HG03060 (cell line): ENCODE measurements around the gene MIF.

Experiments used
- ATAC-seq: cut with Tn5 transposase; IDR thresholded peaks from one replicate; pipeline ENCODE4 v1.9.1; 2021; ENCODE audit warnings: low read depth, moderate number of reproducible peaks; ENCODE audit not compliant: unreplicated experiment

Gene MIF

DNA sequence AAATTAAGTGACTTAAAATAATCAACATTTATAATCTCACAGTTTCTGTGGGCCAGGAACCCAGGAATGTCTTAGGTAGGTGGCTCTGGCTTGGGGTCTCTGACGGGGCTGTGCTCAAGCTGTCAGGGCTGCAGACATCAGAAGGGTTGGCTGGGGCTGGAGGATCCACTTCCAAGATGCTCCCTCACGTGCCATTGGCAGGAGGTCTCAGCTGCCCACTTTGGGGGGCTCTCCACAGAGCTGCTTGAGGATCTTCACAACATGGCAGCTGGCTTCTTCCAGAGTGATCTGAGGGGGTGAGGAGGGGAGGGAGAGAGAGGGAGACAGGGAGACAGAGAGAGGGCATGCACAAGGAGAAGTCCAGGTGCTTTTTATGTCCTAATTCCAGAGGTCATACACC is 18.4 kb upstream of the MIF start:
- ATAC-seq = no peak

DNA sequence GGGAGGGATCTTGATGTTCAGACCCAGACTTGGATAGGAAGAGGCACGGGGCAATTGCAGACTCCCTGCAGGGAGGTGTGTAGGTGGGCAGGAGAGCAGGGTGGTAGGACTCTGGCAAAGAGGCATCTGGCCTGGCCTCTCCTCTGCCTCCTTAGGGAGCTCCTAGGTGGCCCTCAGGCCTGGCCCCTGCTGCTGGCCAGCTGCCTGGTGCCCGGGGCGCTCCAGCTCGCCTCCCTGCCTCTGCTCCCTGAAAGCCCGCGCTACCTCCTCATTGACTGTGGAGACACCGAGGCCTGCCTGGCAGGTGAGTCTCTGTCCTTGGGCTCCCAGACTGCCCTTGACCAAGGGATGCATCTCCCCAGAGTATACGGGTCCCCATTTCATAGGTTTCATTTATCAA is 16.6 kb upstream of the MIF start:
- ATAC-seq = no peak

DNA sequence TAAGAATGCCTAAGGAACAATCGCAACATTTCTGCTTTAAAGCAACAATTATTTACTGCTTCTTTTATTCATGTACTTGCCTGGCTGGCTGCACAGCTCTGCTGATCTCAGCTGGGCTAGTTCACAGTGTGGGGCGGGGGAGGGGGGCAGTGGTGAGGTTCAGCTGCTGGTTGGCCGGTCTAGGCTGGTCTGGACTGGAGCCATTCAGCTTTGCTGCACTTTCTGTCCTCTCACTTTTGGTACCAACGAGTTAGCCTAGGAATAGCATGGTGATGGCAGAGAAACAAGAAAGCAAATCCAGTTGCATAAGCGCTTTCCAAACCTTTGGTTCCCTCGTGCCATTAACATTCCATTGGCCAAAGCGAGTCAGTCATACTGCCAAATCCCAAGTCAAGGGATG is 16.0 kb upstream of the MIF start:
- no peak for ATAC-seq

- ATAC-seq = no peak
Measured at GRCh38 chr22:23882370-23882769, 11.8 kb upstream of the MIF start.

- no peak for ATAC-seq
Measured at GRCh38 chr22:23883658-23884057, 10.5 kb upstream of the MIF start.

GRCh38 chr22:23884140-23884539 is 10.0 kb upstream of the MIF start:
- ATAC-seq = no peak

- ATAC-seq = no peak
Measured at GRCh38 chr22:23888615-23889401, 5.4 kb upstream of the MIF start.

GRCh38 chr22:23889620-23890019 is 4.6 kb upstream of the MIF start:
- ATAC-seq = no peak

- ATAC-seq = no peak
Measured at GRCh38 chr22:23891726-23892125, 2.5 kb upstream of the MIF start.

DNA sequence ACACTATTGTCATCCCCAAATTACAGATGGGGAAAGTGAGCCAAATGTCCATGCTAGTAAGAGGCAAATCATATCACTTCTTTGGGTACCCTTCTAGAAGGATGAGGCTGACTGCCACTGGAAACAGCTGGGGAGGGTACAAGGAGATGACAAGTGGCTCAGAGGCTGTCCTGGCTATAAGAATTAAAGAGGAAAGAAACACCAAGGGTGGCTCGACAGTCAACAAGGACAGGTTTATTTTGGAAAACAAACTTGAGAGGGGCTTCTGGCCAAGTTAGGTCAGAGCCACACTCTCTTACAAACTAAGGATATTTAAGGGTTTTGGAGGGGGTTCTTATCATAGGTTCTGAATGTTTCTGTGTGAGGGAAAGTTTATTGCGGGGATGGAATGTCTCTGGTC is 2.1 kb upstream of the MIF start:
- no peak for ATAC-seq

GRCh38 chr22:23892706-23893105 is 1.5 kb upstream of the MIF start:
- ATAC-seq = no peak

DNA sequence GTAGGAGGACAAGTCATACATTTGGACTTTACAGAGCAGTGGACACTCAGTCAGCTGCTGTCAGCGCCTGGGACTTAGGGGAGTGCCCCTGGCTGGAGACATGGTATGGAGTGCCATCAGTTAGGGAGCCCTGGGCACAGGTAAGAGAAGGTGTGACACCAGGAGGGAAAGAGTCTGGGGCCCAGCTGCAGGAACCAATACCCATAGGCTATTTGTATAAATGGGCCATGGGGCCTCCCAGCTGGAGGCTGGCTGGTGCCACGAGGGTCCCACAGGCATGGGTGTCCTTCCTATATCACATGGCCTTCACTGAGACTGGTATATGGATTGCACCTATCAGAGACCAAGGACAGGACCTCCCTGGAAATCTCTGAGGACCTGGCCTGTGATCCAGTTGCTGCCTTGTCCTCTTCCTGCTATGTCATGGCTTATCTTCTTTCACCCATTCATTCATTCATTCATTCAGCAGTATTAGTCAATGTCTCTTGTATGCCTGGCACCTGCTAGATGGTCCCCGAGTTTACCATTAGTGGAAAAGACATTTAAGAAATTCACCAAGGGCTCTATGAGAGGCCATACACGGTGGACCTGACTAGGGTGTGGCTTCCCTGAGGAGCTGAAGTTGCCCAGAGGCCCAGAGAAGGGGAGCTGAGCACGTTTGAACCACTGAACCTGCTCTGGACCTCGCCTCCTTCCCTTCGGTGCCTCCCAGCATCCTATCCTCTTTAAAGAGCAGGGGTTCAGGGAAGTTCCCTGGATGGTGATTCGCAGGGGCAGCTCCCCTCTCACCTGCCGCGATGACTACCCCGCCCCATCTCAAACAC is 850 bp upstream of the MIF start:
- no peak for ATAC-seq

GRCh38 chr22:23894710-23895598 is 771 bp downstream of the MIF start:
- ATAC-seq = no peak

GRCh38 chr22:23895599-23896144 is 1.5 kb downstream of the MIF start:
- no peak for ATAC-seq

DNA sequence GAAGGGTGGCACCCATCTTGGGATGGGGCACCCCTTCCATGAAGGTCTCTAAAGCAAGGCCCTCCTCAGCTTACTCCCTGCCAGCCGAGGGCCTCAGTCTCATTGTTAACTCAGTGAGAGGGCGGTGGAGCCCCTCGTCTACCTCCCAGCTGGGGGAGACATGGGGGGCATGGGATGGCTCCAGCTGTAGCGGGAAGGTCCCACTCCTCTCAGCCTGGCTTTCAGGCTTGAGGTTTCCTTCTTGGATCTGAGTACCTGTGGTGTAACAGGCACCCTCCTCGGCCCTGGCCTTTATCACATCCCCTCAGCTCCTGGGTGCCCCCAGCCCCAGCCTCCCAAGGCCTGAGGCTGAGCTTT is 2.0 kb downstream of the MIF start:
- ATAC-seq = no peak

DNA sequence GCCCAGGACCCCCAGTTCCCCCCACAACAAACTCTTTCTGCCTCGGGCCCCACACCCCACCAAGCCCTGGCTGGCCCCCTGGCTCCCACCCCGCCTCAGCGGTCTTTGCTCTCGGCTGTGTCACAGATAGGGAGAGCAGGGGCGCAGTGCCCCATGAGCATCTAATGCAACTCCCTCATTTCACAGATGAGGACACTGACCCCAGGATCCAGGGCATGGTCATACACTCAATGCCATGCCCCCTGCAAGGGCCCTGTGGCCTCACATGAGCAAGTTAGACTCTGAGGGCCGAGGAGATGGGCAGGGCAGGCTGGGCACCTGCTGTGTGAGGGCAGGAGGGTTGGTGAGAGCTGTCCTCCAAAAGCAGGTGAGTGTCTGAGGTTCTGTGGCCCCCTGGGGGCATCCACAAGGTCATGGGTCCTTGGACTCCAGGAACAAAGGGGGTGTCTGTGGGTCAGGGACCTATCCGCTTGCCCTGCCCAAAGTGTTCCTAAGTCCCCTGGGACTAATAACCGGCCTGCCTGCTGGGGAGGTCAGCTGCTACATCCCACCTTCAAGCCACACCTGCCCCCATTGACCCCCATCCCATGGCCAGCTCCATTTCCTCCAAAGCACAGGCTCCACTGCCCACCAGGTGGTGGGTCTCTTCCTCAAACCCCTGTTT is 2.5 kb downstream of the MIF start:
- ATAC-seq = no peak

DNA sequence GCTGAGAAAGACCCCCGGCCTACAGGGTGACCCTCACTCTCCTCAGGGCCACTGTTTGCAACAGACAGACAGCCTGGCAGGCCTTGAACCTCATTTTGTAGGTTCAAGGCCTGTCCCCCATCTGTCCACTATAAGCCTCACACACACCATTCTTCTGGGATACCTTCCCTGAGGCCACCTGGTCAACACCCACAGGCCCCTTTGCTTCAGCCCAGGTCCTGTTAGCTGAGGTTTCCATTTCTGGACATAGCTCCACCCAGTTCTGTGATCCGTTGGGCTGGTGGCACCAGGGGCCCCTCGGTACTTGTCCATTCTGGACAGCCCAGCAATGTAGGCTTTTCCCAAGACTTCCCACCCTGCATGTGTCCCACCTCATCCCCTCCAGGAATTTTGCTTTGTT is 3.1 kb downstream of the MIF start:
- ATAC-seq = no peak

- no peak for ATAC-seq
Measured at GRCh38 chr22:23898006-23898974, 4.1 kb downstream of the MIF start.
